ENCODE data around the gene GGN. TPM values are rescaled to one million over a fixed set of nuclear protein-coding genes. Genes with fewer than 3 reads are reported as not detected.

GGN gene
- total RNA-seq, 1 donor from 2014 or later = 2.1 TPM

DNA sequence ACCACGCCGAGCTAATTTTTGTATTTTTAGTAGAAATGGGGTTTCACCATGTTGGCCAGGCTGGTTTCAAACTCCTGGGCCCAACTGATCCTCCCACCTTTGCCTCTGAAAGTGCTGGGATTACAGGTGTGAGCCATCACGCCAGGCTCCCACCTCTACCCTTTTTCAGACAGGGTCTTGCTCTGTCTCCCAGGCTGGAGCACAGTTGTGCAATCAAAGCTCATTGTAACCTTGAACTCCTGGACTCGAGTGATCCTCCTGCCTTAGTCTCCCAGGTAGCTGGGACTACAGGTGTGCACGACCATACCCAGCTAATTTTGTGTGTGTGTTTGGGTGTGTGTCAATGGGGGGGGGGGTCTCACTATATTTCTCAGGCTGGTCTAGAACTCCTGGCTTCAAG is 36.4 kb upstream of the GGN start:
- Mint-ChIP-seq H3K27me3 (ENCODE audit: low read depth, unreplicated experiment) (peaks cover 21% of the 10 kb centered on the region), H3K4me1 (ENCODE audit: low read depth, unreplicated experiment) (peaks cover 1% of the 10 kb centered on the region), H3K4me3 (ENCODE audit: unreplicated experiment) (no peak overlapping the region), H3K9me3 (ENCODE audit: unreplicated experiment) (no peaks in the 10 kb centered on the region), H3K36me3 (ENCODE audit: low read depth, unreplicated experiment) (peaks cover 2% of the 10 kb centered on the region), H3K27ac (ENCODE audit: unreplicated experiment) (no peak overlapping the region)
- no peaks in the 10 kb centered on the region for H4K20me1 ChIP-seq (ENCODE audit: insufficient read depth, low read length)
- FAIRE-seq = no peak
- H3K4me2 ChIP-seq (ENCODE audit: low read length) = no peak overlapping the region
- DNase-seq (ENCODE audit: low read depth) = no peak
- H3K27ac ChIP-seq (ENCODE audit: low read depth, low read length) = no peak overlapping the region
- no peak for TF ChIP-seq EZH2 (IDR thresholded peaks at IDR 0.05; ENCODE audit: insufficient read depth, low read length)
- TF ChIP-seq, protein P1, sequence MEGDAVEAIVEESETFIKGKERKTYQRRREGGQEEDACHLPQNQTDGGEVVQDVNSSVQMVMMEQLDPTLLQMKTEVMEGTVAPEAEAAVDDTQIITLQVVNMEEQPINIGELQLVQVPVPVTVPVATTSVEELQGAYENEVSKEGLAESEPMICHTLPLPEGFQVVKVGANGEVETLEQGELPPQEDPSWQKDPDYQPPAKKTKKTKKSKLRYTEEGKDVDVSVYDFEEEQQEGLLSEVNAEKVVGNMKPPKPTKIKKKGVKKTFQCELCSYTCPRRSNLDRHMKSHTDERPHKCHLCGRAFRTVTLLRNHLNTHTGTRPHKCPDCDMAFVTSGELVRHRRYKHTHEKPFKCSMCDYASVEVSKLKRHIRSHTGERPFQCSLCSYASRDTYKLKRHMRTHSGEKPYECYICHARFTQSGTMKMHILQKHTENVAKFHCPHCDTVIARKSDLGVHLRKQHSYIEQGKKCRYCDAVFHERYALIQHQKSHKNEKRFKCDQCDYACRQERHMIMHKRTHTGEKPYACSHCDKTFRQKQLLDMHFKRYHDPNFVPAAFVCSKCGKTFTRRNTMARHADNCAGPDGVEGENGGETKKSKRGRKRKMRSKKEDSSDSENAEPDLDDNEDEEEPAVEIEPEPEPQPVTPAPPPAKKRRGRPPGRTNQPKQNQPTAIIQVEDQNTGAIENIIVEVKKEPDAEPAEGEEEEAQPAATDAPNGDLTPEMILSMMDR (IDR thresholded peaks at IDR 0.05; ENCODE audit: insufficient read depth, low read depth, low read length) = no peak
- H3K4me1 ChIP-seq (ENCODE audit: insufficient read depth, low read length) = no peaks in the 10 kb centered on the region
- peaks cover 9% of the 10 kb centered on the region for H3K27me3 ChIP-seq (ENCODE audit: insufficient read depth, low read length)
- H3K9me3 ChIP-seq (ENCODE audit: insufficient read depth, low read depth, low read length) = no peaks in the 10 kb centered on the region
- no peak overlapping the region for H2AFZ ChIP-seq (ENCODE audit: low read depth, low read length)
- no peak overlapping the region for H3K4me3 ChIP-seq (ENCODE audit: insufficient read depth, low read depth, low read length)
- H3K36me3 ChIP-seq (ENCODE audit: insufficient read depth, low read length) = no peaks in the 10 kb centered on the region
- H3K79me2 ChIP-seq (ENCODE audit: insufficient read depth, low read length) = no peaks in the 10 kb centered on the region
- no peak overlapping the region for H3K9ac ChIP-seq (ENCODE audit: low read length)

DNA sequence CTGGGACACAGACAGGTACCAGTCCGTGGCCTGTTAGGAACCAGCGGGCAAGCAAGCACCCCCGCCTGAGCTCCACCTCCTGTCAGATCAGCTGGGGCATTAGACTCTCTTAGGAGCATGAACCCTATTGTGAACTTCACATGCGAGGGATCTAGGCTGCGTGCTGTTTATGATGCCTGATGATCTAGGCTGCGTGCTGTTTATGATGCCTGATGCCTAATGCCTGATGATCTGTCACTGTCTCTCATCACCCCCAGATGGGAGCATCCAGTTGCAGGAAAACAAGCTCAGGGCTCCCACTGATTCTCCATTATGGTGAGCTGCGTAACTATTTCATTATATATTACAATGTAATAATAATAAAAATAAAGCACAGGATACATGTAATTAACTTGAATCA is 34.6 kb upstream of the GGN start:
- DNase-seq (ENCODE audit: low read depth) (no peak), FAIRE-seq (no peak)
- Mint-ChIP-seq H3K9me3 (ENCODE audit: unreplicated experiment) (no peaks in the 10 kb centered on the region), H3K4me1 (ENCODE audit: low read depth, unreplicated experiment) (peaks cover 1% of the 10 kb centered on the region), H3K4me3 (ENCODE audit: unreplicated experiment) (no peak overlapping the region), H3K27ac (ENCODE audit: unreplicated experiment) (no peak overlapping the region), H3K36me3 (ENCODE audit: low read depth, unreplicated experiment) (peaks cover 2% of the 10 kb centered on the region), H3K27me3 (ENCODE audit: low read depth, unreplicated experiment) (peaks cover 31% of the 10 kb centered on the region)
- Histone ChIP-seq H3K27me3 (ENCODE audit: insufficient read depth, low read length) (peaks cover 20% of the 10 kb centered on the region), H3K4me1 (ENCODE audit: insufficient read depth, low read length) (no peaks in the 10 kb centered on the region), H3K9ac (ENCODE audit: low read length) (no peak overlapping the region), H3K9me3 (ENCODE audit: insufficient read depth, low read depth, low read length) (no peaks in the 10 kb centered on the region), H4K20me1 (ENCODE audit: insufficient read depth, low read length) (no peaks in the 10 kb centered on the region), H3K4me3 (ENCODE audit: insufficient read depth, low read depth, low read length) (no peak overlapping the region), H2AFZ (ENCODE audit: low read depth, low read length) (no peak overlapping the region), H3K27ac (ENCODE audit: low read depth, low read length) (no peak overlapping the region), H3K36me3 (ENCODE audit: insufficient read depth, low read length) (no peaks in the 10 kb centered on the region), H3K4me2 (ENCODE audit: low read length) (no peak overlapping the region), H3K79me2 (ENCODE audit: insufficient read depth, low read length) (no peaks in the 10 kb centered on the region)
- TF ChIP-seq EZH2 (IDR thresholded peaks at IDR 0.05; ENCODE audit: insufficient read depth, low read length) = no peak
- TF ChIP-seq, protein P1 (IDR thresholded peaks at IDR 0.05; ENCODE audit: insufficient read depth, low read depth, low read length) = no peak

DNA sequence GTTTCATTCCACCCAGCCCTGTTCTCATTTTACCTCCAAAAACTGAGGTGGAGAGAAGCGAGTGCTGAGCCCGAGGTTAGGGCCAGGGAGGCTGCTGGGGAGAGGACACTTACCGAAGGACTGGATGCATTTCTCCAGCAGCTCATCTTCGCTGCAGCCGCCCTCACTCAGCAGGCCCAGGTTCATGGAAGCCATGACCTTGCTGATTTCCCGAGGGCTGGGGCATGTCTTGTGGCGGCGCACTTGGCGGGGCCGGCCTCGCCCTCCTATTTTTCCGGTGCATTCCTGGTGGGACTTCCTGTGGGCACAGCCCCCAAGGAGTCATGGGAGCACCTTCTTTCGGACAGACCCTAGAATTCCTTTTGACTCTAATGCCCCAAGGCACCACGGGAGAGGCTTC is 34.0 kb upstream of the GGN start:
- FAIRE-seq = no peak
- Mint-ChIP-seq H3K4me1 (ENCODE audit: low read depth, unreplicated experiment) (peaks cover 1% of the 10 kb centered on the region), H3K4me3 (ENCODE audit: unreplicated experiment) (no peak overlapping the region)

More for the DNA sequence above, 34.0 kb upstream of the GGN start:
- no peaks in the 10 kb centered on the region for H3K4me1 ChIP-seq (ENCODE audit: insufficient read depth, low read length)
- H3K4me3 ChIP-seq (ENCODE audit: insufficient read depth, low read depth, low read length) = no peak overlapping the region
- H3K9ac ChIP-seq (ENCODE audit: low read length) = no peak overlapping the region
- TF ChIP-seq EZH2 (IDR thresholded peaks at IDR 0.05; ENCODE audit: insufficient read depth, low read length) = no peak
- TF ChIP-seq, protein P1 (IDR thresholded peaks at IDR 0.05; ENCODE audit: insufficient read depth, low read depth, low read length) = no peak
- DNase-seq (ENCODE audit: low read depth) = no peak
- Mint-ChIP-seq H3K27me3 (ENCODE audit: low read depth, unreplicated experiment) (peaks cover 36% of the 10 kb centered on the region), H3K36me3 (ENCODE audit: low read depth, unreplicated experiment) (peaks cover 2% of the 10 kb centered on the region), H3K27ac (ENCODE audit: unreplicated experiment) (no peak overlapping the region), H3K9me3 (ENCODE audit: unreplicated experiment) (no peaks in the 10 kb centered on the region)
- no peaks in the 10 kb centered on the region for H3K9me3 ChIP-seq (ENCODE audit: insufficient read depth, low read depth, low read length)
- H3K79me2 ChIP-seq (ENCODE audit: insufficient read depth, low read length) = no peaks in the 10 kb centered on the region
- no peak overlapping the region for H3K27ac ChIP-seq (ENCODE audit: low read depth, low read length)
- no peaks in the 10 kb centered on the region for H3K36me3 ChIP-seq (ENCODE audit: insufficient read depth, low read length)
- H2AFZ ChIP-seq (ENCODE audit: low read depth, low read length) = no peak overlapping the region
- H3K4me2 ChIP-seq (ENCODE audit: low read length) = no peak overlapping the region
- H4K20me1 ChIP-seq (ENCODE audit: insufficient read depth, low read length) = no peaks in the 10 kb centered on the region
- peaks cover 18% of the 10 kb centered on the region for H3K27me3 ChIP-seq (ENCODE audit: insufficient read depth, low read length)
